GM08714 (cell line): ENCODE measurements around the gene SLC6A6.
"Not testable (repeated sequence)": the region's sequence is repeated elsewhere in the genome, so short reads cannot be mapped to it uniquely, and the experiment has no call there.

Source experiments
- H3K4me3 ChIP-seq: fragments of 200-500 bp; sonication (Bioruptor generic); 2 replicates; pipeline ENCODE4 v1.5.1; 2014; ENCODE audit warnings: mild to moderate bottlenecking, low read length, inconsistent platforms
- ZNF274 ChIP-seq: IDR thresholded peaks from 2 replicates; pipeline ENCODE4 v1.6.1; 2012; ENCODE audit warnings: mild to moderate bottlenecking, low read depth, low read length

SLC6A6 gene

DNA sequence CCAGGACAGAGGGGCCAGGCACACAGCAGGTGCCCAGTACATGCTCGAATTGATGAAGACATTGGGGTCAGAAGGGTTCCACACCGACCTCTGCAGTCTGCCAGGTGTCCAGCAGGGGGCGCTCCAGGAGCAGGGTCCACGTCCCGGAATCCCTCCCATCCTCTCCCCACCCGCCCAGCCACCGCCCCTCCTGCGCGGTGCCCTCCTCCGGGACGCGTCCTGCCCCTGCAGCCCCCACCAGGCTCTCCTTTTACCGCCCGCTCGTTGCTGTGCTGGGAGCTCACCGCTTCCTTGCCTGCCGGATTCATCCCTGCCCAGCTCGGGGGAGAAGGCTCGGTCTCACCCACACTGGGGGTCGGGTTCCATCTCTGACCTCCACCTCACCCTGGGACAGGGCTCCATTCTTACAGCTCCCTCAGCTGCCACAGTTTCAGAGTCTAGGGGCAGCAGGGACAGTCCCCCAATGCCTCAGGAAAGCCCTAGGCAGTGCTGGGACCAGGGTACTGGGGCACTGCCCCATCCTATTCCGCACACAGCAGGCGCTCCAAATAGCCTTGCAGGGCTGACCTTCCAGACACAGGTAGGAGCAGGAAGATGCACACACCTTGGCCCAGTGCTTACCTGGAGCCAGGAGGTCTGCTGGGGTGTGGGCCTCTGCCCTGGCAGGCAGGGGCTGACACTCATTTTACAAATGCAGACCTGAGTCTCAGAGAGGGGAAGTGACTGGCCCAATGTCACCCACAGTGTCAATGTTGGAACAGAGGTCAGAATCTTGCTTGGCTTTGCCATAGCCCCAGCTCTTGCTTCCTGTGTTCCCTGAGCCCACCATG lies 106.8 kb downstream of the SLC6A6 start:
- TF ChIP-seq ZNF274: no peak
- no peak overlapping the region for H3K4me3 ChIP-seq

DNA sequence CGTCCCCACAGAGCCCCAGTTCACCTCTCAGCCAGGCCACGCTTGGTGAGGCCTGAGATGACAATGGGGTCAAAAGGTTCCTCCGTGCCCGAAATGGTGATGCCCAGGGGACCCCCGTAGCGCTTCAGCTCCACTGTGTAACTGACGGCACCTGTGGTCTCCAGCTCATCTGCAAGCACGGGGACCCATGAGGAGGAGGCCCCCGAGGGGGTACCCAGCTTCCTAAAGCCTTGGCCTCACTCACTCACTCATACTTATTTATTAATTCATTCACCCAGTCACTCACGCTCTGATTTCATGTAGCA lies 107.3 kb downstream of the SLC6A6 start:
- TF ChIP-seq ZNF274: no peak
- no peak overlapping the region for H3K4me3 ChIP-seq

DNA sequence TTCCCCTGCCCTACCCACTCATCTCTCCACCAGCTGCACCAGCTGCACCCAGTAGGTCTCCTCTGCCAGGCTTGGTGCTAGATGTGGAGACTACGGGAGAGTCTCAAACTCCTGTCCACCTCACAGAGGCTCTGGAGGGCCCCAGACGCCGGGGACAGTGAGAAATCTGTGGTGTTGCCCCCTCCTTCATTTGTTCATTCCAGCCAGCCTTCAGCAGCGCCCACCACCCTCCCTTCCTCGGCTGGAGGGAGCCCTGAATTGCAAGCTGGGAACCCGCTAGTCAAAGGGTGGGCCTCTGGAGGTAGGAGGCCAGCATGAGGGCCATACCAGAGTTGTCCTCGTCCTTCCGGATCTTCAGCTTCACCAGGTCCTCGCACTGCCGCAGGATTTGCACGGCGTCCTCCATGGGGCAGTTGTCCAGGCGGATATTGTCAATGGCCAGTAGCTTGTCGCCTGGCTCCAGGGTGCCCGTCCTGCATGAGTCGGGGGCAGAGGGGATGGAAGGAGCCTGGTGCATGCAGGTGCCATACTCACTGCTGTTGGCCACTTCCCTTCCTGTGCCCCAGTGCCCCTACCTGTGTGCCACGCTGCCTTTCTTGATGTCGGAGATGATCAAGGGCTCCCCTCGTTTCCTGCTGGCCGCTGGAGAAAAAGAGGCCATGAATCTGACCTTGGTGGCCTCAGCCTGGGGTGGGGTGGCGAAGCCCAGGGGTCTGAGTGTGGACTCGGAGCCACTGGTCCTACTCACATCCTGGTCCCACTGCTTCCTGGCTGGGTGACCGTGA lies 108.6 kb downstream of the SLC6A6 start:
- no peak overlapping the region for H3K4me3 ChIP-seq
- no peak for TF ChIP-seq ZNF274

GRCh38 chr3:14511623-14512280 lies 109.3 kb downstream of the SLC6A6 start:
- no peak for TF ChIP-seq ZNF274
- H3K4me3 ChIP-seq: no peak overlapping the region

DNA sequence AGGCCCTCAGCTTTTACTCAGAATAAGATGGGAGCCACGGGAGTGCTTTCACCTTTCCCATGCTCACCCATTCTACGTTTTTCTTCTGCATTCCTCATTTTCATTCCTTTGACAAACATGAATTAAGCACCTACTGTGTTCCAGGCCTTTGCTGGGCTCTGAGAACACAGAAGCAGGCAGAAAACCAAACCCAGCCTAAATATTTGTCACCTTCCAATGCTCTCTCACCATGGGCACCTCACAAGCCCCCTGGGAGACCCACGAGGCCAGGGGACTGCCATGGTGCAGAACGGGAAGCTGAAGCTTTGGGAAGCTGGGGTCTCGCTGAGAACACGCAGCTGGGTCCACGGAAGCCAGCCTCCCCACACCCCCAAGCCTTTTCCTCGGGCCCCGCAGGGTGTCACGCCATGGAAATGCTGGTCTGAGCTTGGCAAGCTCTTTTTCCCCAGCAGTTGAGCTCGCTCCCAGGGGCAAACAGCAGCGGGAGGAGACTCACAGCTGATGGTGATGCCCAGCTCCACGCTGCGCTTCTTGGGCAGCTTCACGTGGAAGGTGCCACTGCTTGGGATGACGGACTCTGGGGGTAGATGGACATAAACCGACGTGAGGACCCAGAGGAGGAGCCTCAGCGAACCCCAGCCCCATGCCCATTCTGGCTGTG lies 110.0 kb downstream of the SLC6A6 start:
- TF ChIP-seq ZNF274: no peak

DNA sequence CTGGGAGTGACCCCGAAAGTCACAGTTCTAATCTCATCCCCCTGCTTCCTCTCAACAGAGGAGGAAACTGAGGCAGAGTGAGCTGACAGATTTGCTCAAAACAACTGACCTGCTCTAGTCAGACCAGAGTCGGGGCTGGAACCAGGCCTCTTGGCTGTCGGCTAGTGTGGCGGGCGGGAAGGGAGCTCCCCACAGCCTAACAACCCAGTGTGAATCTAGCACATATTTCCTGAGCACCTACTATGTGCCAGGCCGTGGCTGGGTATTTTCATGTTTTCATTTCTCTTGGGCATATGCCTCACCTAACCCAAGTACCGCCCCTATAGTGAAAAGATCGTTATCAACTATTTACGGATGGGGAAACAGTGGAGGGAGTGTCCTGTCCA lies 110.5 kb downstream of the SLC6A6 start:
- no peak overlapping the region for H3K4me3 ChIP-seq
- TF ChIP-seq ZNF274: no peak

More for the DNA sequence above, 110.0 kb downstream of the SLC6A6 start:
- H3K4me3 ChIP-seq: no peak overlapping the region

DNA sequence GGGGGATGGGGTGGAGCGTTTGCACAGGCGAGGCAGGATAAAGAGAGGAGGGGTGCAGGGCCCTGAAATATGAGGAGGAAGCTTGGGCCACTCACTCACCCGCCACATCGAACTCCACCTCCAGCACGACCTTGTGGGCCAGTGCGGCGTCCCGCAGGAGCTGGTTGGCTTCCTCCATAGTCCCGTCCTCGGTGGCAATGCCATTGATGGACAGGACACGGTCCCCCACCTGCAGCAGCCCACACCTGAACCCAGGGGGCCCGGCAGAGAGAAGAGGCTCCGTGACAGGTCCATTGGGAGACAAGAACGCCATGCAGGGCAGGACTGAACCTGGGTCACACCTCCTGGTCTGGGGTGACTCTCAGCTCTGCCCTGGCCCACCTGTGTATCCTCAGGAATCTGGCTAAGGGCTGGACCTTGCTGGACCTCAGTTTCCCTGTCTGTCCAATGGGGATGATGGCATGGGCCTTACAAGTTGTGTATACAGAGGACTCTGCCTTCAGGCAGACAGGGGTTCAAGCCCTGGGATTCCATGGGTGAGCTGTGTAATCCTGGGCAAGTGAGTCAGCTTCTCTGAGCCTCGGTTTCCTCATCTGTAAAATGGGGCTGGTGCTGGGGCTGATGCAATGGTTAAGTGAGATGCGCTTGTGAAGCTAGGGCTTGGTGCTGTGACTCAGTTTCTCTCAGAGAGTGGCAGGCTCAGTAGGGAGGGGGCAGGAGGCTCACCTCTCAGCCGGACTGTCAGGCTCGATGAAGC lies 111.3 kb downstream of the SLC6A6 start:
- TF ChIP-seq ZNF274: no peak
- H3K4me3 ChIP-seq: no peak overlapping the region

- no peak overlapping the region for H3K4me3 ChIP-seq
- no peak for TF ChIP-seq ZNF274
Observed at GRCh38 chr3:14514323-14514720, 111.9 kb downstream of the SLC6A6 start.

GRCh38 chr3:14515526-14515925 lies 113.1 kb downstream of the SLC6A6 start:
- H3K4me3 ChIP-seq: not testable (repeated sequence)

- TF ChIP-seq ZNF274: no peak
- no peak overlapping the region for H3K4me3 ChIP-seq
Observed at GRCh38 chr3:14516738-14517345, 114.4 kb downstream of the SLC6A6 start.

DNA sequence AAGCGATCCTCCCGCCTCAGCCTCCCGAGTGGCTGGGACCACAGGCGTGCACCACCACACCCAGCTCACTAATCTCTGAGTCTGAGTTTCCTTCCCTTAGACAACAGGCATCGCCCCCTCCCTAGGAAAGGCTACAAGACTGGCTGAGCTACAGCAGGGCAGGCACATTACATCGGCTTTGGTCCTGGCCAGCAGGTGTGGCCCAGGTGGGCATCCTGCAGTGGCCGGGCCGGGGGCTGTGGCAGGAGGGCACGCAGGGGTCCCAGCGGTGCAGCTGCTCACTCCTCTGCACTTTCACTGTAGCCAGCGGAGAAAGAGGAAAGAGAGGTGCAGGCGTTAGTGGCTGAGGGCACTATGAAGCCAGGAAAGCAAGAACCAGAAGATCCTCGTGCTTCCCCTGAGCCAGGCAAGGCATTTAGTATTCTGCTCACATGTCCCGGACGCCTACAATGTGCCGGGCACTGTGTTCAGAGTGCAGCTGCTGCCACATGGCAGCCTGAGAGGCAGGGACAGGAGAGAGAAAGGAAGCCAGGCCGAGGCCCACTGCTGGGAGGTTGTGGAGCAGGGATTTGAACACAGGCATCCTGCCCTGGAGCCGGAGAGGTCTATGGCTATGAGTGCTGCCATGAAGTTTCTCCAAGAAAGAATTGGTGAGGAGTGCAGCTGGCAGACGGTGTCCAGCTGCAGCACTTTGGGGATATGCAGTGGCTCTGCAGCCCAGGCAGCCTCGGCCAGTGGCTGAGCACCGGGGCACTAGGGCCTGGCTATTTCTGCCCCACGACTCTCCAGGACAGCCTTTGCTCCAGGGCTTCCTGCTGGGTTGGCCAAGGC lies 115.4 kb downstream of the SLC6A6 start:
- no peak overlapping the region for H3K4me3 ChIP-seq
- TF ChIP-seq ZNF274: no peak

GRCh38 chr3:14518432-14518802 lies 116.0 kb downstream of the SLC6A6 start:
- H3K4me3 ChIP-seq: no peak overlapping the region
- no peak for TF ChIP-seq ZNF274

GRCh38 chr3:14518893-14519292 lies 116.5 kb downstream of the SLC6A6 start:
- TF ChIP-seq ZNF274: no peak
- H3K4me3 ChIP-seq: no peak overlapping the region
